T-helper 9 cell (primary cell): ENCODE results near the gene GPR55.
A peak's percentile ranks its signal among the peaks of the same experiment; 100 is the strongest.

Source experiments
- DNase-seq: peaks from one replicate; pipeline ENCODE4 v3.0.0-alpha.2; 2020

GPR55 gene

DNA sequence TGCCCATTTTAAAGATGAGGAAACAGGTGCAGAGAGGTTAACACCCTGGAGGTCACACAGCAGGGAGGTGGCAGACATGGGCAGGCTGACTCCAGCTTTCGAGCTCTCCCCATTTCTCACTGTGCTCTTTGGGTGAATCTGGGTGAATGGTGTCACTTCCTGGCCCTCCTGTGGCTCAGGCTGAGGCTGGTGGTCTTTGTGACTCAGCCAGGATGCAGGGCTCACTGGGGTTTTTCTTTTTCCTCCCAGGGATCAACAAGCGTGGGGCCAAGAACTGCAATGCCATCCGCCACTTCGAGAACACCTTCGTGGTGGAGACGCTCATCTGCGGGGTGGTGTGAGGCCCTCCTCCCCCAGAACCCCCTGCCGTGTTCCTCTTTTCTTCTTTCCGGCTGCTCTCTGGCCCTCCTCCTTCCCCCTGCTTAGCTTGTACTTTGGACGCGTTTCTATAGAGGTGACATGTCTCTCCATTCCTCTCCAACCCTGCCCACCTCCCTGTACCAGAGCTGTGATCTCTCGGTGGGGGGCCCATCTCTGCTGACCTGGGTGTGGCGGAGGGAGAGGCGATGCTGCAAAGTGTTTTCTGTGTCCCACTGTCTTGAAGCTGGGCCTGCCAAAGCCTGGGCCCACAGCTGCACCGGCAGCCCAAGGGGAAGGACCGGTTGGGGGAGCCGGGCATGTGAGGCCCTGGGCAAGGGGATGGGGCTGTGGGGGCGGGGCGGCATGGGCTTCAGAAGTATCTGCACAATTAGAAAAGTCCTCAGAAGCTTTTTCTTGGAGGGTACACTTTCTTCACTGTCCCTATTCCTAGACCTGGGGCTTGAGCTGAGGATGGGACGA is 47.1 kb downstream of the GPR55 start:
- no peak for DNase-seq

GRCh38 chr2:230877116-230877758 is 47.8 kb downstream of the GPR55 start:
- no peak for DNase-seq

DNA sequence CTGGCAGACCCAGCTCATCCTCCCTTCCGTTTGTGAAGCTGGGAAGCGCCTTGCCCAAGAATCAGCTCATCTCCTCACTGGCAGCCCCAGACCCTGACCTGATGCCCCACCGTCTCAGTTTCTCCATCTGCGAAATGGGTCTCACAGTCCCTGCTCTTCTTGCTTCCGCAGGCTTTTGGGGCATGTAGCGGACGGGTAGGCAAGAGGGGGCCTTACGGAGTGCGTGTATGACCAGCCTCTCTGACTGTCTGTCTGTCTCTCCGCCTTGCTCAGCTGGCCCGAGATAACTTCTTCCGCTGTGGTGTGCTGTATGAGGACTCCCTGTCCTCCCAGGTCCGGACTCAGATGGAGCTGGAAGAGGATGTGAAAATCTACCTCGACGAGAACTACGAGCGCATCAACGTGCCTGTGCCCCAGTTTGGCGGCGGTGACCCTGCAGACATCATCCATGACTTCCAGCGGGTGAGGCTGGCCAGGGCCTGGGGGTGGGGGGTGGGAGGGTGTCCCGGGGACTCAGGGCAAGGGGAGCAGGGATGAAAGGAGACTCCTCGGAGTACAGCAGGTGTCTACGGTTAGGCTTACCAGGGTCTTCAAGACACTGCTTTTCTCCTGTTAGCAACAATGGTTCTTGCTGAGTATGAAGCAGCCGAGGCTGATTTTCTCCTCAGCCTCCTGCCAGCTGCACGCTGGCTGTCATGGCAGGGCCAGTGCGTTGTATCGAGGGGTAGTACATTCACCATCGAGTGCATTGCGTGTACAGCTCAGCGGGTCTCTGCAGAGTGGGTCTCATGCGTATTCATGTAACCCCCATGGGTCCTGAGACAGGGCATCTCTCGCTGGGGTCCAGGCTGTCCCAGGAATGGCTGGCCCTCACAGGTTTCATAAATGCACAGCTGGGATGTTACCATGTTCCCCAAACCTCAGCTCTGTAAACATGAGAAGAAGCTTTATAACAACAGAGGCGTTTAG is 49.4 kb downstream of the GPR55 start:
- DNase-seq = no peak

GRCh38 chr2:230874876-230875275 is 50.2 kb downstream of the GPR55 start:
- no peak for DNase-seq

DNA sequence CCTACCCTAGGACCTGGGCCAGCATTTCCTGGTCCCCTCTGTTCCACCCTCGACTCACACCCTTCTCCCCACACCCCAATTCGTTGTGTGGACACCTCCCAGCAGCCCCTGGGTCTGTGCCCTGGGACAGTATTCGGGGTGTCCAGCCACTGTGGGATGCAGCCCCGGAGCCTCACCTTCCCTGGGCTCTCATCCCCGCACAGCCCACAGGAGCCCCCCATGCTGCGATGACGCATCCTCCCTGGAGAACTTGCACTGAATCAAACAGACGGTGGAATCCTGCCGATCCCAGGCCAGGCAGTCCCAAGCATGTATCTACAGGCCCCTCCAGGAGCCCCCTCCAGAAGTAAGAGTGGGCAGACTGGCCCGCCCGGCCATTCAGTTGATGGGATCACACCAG is 50.6 kb downstream of the GPR55 start:
- no peak for DNase-seq

GRCh38 chr2:230873661-230874401 is 51.2 kb downstream of the GPR55 start:
- no peak for DNase-seq

DNA sequence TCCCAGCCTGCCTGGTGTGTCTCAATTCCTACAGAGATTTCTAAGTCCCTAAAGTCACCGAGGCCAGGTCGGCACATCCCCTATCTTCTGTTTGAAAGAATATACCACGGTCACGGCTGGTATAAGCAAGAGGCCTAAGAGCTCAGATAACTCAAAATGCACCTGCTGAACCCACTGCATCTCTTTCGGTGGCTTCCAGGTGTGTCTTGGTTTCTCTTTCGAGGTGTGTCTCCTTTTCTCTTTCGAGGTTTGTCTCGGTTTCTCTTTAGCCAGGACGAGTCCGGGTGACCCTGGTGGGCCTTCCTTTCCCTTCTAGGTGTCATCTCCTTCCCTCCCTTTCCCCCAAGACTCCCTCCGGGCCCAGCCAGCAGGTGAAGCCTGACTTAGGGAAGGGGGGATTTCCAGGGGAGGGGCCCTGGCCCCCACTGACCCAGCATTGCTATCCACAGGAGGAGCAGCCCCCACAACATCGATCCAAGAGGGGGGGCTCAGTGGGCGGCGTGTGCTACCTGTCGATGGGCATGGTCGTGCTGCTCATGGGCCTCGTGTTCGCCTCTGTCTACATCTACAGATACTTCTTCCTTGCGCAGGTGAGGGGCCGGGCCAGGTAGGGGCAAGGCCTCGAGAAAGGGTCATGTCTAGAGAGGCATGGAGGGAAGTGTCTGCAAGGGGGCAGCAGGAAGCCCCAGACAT is 51.9 kb downstream of the GPR55 start:
- DNase-seq = no peak

DNA sequence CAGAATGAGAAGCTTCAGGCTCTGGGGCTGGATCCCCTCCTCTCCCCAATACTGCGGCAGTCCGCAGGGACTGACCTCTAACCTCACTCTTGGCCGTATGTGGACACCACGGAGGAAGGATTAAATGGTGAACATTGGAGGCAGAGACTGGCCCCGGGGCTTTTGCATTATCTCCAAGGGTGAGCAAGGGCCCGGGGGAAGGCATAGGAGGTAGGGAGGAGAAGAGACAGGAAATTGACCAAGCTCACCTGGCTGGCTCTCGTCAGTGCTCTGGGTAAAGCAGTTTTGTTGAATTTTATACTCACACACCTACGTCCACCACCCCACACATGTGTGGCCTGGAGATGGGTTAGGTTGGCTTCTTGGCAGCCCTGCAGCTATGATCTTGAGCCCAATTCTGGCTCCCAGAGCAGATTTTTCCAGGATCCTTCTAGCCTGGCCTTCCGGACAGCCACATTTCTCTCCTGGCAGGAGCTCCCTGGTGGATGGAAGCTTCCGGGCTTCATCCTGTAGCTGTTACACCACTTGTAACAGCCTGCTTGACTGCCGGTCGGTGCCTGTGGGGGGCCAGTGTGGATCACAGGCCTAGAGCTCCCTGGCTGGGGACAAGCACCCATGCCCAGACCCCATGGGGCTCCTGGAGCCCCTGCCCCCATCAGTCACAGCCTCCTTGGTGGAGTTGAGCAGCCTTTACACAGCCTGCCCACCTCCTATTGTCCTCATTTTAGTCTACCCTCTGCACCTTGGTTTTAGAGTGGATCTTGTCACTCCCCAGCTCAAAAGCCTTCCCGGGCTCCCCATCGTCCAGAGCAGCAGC is 52.7 kb downstream of the GPR55 start:
- DNase-seq = no peak

- no peak for DNase-seq
These were observed 53.5 kb downstream of the GPR55 start for GRCh38 chr2:230871361-230872150.

- no peak for DNase-seq
These were observed 54.3 kb downstream of the GPR55 start for GRCh38 chr2:230870544-230871360.

GRCh38 chr2:230869914-230870543 is 55.0 kb downstream of the GPR55 start:
- no peak for DNase-seq

DNA sequence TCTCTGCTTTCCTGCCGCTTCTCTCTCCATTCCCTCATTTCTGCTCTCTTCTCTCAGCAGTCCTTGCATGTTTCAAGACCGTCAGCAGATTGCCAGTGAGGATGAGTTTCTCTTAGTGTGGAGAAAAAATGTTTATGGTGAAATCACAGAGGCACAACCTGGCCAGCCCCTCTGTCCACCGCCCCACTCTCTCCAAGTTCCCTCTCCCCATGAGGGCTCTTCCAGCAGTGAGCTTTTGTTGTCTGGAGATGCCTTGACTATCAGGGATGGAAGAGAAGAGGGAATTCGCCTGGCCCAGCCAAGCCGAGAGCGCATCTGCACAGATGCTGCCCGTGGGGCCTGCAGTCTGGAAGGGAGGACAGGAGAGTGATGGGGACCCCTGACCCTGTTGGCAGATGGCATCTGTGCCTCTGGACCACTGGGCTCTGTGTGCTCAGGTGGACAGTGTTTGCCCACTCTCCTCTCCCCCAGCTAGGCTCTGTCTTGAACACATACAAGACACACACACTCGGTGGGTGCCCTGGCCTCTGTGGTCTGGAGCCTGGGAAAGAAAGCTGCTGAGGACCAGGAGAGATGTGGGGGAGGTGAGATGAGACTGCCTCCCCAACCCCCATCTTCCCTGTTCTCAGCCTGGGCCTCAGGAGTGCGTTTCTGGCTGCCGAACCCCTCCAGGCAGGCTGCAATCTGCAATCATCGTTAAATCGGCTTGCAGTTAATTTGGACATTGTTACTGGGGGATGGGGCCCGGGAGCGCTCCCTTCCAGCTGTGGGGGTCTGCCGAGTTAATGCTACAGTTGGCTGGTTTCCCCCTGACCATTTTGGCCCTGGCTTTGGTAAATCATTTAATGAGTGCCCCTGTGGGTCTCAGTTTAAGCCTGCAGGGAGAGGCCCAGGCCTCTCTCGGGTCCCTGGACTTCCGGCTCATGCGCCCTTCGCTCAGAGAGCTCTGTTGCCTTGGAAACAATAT is 55.8 kb downstream of the GPR55 start:
- no peak for DNase-seq

DNA sequence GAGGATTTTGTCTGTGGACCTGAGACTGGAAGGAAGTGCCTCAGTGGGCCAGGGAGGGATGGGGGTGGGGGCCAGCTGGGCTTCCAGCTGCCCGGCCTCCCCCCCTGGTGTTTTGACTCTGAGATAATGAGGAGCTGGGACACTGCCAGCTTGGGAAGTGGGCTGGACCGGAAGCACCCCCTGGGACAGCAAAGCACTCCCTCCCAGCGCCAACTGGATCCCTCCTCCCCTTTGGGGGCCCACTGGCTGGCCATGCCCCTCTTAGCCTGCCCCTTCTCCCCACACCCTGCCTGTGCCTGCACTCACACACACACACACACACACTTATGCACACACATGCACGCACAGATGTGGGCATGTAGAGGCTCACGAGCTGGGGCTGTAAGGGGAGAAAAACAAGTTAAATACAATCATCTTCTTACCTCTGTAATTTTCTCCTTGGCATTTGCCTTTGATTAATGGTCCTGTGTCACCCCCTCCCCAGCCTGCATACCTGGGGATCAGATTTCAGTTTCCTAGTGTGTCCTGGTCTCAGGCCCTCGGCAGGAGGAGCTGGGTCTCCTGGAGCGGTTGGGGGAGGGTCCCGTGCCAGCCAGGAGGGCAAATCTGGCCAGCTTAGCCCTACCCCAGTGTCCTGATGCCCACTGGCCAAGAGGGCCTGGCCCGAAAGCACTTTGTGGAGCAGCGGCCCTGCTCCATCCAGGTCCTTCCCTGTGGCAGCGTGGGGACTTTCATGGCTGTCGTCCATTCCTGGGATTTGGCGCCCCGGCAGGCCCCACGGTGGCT is 56.7 kb downstream of the GPR55 start:
- DNase-seq = no peak

- peak; percentile 65 for DNase-seq
These were observed 58.1 kb downstream of the GPR55 start for GRCh38 chr2:230866756-230867523.
